ENCODE measurements around the gene BAG1. TPM values are rescaled to one million over a fixed set of nuclear protein-coding genes. Genes with fewer than 3 reads are reported as not detected.

The BAG1 gene
- 49.8 and 53.7 TPM in 2 replicates for total RNA-seq

GRCh38 chr9:33264473-33265177, at the start of gene BAG1, which contains the start of gene CHMP5:
TSS of gene BAG1 (minus strand) at chr9:33264708.
TSS of gene CHMP5 (plus strand) at chr9:33265049. CDS start at chr9:33265079, 30 bp downstream.

DNA sequence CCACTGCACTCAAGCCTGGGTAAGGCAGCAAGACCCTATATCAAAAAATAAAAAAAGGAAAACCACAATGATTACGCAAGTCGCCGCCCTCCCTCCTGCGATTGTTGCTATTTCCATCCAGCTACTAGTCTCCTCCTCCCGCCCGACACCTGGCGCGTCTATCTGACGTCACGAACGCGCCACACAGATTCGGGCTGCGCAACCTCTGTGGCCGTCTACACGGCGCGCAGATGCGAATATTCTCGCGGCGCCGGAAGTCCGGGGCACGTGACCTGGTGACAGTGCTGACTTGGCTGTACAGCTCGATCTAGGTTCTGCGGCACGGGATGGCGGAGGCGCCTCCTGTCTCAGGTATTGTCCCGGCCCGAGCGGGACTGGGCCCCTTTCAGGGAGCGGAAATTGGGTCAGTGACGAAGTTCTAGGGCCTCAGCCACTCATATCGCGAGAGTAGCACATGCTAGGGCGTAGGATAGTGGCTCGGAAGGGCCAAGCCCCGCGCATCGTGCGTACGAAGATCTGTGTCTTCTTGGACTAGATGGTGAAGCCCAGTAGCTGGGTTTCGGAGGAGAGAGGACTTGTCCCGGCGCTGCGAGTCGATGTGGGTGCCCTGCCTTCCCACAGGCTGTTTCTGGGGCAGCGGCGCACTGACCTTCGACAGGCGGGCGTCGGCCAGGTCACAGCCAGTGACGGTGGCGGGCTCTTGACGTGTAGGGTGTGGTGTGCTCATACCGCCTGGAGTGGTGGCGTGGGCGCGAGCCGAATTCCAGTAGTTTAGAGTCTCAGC, 25.9 kb upstream of the BAG1 start, which contains the start of gene NFX1:
Gene NFX1, plus strand, starts transcription at position 270 of the 784 bp plus-strand sequence. Its CDS starts 57 bp downstream, at position 327.

GRCh38 chr9:33239921-33240320, 24.6 kb downstream of the BAG1 start, which contains the start of gene SPINK4:
TSS of gene SPINK4 (plus strand) at chr9:33240167. CDS start at chr9:33240209, 42 bp downstream.

Other genes with a start within 250 kb of the BAG1 start
- gene DNAJA1, start 239.4 kb downstream of the BAG1 start, total RNA-seq = 25.6 and 101 TPM in 2 replicates
- gene SMU1, start 188.0 kb downstream of the BAG1 start, total RNA-seq = 35.9 and 38.0 TPM in 2 replicates
- 38.6 and 116 TPM in 2 replicates for gene B4GALT1, start 97.4 kb downstream of the BAG1 start, total RNA-seq
- not detected in 2 replicates for gene SPINK4, start 24.5 kb downstream of the BAG1 start, total RNA-seq
- 130 and 151 TPM in 2 replicates for gene CHMP5, start 341 bp upstream of the BAG1 start, total RNA-seq
- gene NFX1, start 25.8 kb upstream of the BAG1 start, total RNA-seq = 26.3 and 34.9 TPM in 2 replicates
- 0.07 TPM in 1 of 2 replicates, not detected in the other for gene AQP7, start 137.9 kb upstream of the BAG1 start, total RNA-seq
- 72.8 and 110 TPM in 2 replicates for gene AQP3, start 182.9 kb upstream of the BAG1 start, total RNA-seq
- 36.2 and 53.7 TPM in 2 replicates for gene NOL6, start 209.2 kb upstream of the BAG1 start, total RNA-seq